ENCODE results near the gene TMCO4.

DNA sequence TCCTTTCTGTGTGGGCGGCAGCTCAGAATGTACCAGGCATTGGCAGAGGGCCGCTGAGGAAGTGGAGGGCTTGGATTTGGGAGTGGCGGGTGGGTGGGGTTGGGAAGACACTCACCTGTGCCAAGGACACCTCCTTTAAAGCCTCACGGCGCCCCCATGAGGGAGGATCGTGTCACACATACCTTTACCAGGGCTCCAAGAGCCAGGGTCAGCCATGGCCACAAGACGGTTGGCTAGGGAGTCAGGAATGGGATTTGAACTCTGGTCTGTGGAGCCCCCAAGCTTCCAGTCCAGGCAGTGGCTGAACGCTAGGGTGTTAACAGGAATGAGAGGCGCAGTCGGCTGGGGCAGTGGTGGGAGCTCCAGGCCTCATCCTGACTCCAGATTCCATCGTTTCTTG lies 151.0 kb downstream of the TMCO4 start:
- TF ChIP-seq CTCF (IDR thresholded peaks at IDR 0.05) = peak in 1 of 4 donors; percentile 6
- no peak for TF ChIP-seq POLR2A (IDR thresholded peaks at IDR 0.05)

All from right lobe of liver (tissue), 4 donors.